ENCODE measurements around the gene ADGRV1. TPM values are rescaled to one million over a fixed set of nuclear protein-coding genes. Genes with fewer than 3 reads are reported as not detected.

Gene ADGRV1
- polyA plus RNA-seq, 4 donors = 2.6 to 2.9 (median 2.7) TPM; not detected in 1

DNA sequence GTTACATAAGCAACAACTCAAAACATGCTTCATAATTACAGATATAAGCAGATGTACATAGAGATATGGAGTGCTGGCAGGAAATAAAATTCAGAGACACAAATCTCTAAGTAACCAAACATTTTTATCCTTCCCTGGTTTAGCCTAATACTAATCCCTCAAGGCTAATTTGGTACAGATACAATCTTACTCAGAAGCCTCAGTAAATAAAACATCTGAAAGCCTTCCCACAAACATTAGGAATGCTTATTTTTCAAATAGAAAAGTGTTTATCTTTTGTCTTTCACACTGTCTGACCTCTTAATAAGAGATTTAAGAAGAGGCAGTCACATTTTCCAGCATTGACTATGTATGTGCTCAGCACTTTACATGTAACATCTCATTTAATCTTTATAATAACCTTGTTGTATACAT is 425.1 kb downstream of the ADGRV1 start:
- H3K27ac ChIP-seq (ENCODE audit: low read depth in 1 of 3, low read length in 2 of 3) = no peak overlapping the region
- H3K27me3 ChIP-seq (ENCODE audit: control insufficient read depth in 3 of 3, insufficient read depth in 3 of 3, low read length in 3 of 3) = no peaks in the 10 kb centered on the region
- no peak for DNase-seq
- no peak overlapping the region for H3K4me3 ChIP-seq (ENCODE audit: low read depth in 1 of 3, low read length in 3 of 3)
- no peak for FAIRE-seq
- no peaks in the 10 kb centered on the region for H3K9me3 ChIP-seq (ENCODE audit: control insufficient read depth in 2 of 2, insufficient read depth in 1 of 2, low read depth in 1 of 2, low read length in 1 of 2)
- H3K4me1 ChIP-seq (ENCODE audit: control insufficient read depth in 3 of 3, insufficient read depth in 2 of 3, low read depth in 1 of 3, low read length in 2 of 3) = no peaks in the 10 kb centered on the region
- H3K36me3 ChIP-seq (ENCODE audit: control insufficient read depth in 3 of 3, insufficient read depth in 2 of 3, low read depth in 1 of 3, low read length in 3 of 3) = no peaks in the 10 kb centered on the region

GRCh38 chr5:90985341-90985740 is 426.7 kb downstream of the ADGRV1 start:
- 84 to 87% (median 86%) methylated on average over 3 of the region's 3 CpGs for WGBS, 3 donors
- Histone ChIP-seq H3K9me3 (ENCODE audit: control insufficient read depth in 2 of 2, insufficient read depth in 1 of 2, low read depth in 1 of 2, low read length in 1 of 2) (no peaks in the 10 kb centered on the region), H3K27me3 (ENCODE audit: control insufficient read depth in 3 of 3, insufficient read depth in 3 of 3, low read length in 3 of 3) (no peaks in the 10 kb centered on the region), H3K4me3 (ENCODE audit: low read depth in 1 of 3, low read length in 3 of 3) (no peak overlapping the region), H3K4me1 (ENCODE audit: control insufficient read depth in 3 of 3, insufficient read depth in 2 of 3, low read depth in 1 of 3, low read length in 2 of 3) (no peaks in the 10 kb centered on the region), H3K36me3 (ENCODE audit: control insufficient read depth in 3 of 3, insufficient read depth in 2 of 3, low read depth in 1 of 3, low read length in 3 of 3) (no peaks in the 10 kb centered on the region), H3K27ac (ENCODE audit: low read depth in 1 of 3, low read length in 2 of 3) (no peak overlapping the region)
- FAIRE-seq (no peak), DNase-seq (no peak)

GRCh38 chr5:90987726-90988125 is 429.1 kb downstream of the ADGRV1 start:
- Histone ChIP-seq H3K4me1 (ENCODE audit: control insufficient read depth in 3 of 3, insufficient read depth in 2 of 3, low read depth in 1 of 3, low read length in 2 of 3) (no peaks in the 10 kb centered on the region), H3K9me3 (ENCODE audit: control insufficient read depth in 2 of 2, insufficient read depth in 1 of 2, low read depth in 1 of 2, low read length in 1 of 2) (no peaks in the 10 kb centered on the region), H3K27ac (ENCODE audit: low read depth in 1 of 3, low read length in 2 of 3) (no peak overlapping the region), H3K27me3 (ENCODE audit: control insufficient read depth in 3 of 3, insufficient read depth in 3 of 3, low read length in 3 of 3) (no peaks in the 10 kb centered on the region), H3K36me3 (ENCODE audit: control insufficient read depth in 3 of 3, insufficient read depth in 2 of 3, low read depth in 1 of 3, low read length in 3 of 3) (no peaks in the 10 kb centered on the region), H3K4me3 (ENCODE audit: low read depth in 1 of 3, low read length in 3 of 3) (no peak overlapping the region)
- FAIRE-seq (no peak), DNase-seq (no peak)
- 78 to 94% (median 88%) methylated on average over 4 of the region's 4 CpGs for WGBS, 3 donors

DNA sequence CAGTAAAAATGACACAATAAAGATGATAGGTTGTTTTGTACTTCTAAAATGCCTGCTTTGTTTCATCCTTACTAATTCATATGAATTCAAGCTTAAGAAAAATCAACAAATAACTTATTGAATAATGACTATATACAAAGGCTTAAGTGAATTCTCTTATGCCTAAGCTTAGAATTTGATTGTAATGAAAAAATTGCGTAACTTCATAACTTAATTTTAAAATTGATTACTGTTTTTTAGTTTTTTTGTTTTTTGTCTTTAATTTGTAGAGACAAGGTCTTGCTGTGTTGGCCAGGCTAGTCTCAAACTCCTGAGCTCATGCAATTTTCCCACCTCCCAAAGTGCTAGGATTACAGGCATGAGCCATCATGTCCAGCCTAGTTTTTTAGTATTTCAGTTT is 432.6 kb downstream of the ADGRV1 start:
- WGBS, 3 donors = 87 to 96% (median 95%) methylated on average over 1 of the region's 1 CpG
- H3K4me1 ChIP-seq (ENCODE audit: control insufficient read depth in 3 of 3, insufficient read depth in 2 of 3, low read depth in 1 of 3, low read length in 2 of 3) = no peaks in the 10 kb centered on the region
- FAIRE-seq (no peak), DNase-seq (no peak)
- H3K36me3 ChIP-seq (ENCODE audit: control insufficient read depth in 3 of 3, insufficient read depth in 2 of 3, low read depth in 1 of 3, low read length in 3 of 3) = no peaks in the 10 kb centered on the region
- H3K9me3 ChIP-seq (ENCODE audit: control insufficient read depth in 2 of 2, insufficient read depth in 1 of 2, low read depth in 1 of 2, low read length in 1 of 2) = peaks cover 0 to 11% of the 10 kb centered on the region in 2 donors
- H3K4me3 ChIP-seq (ENCODE audit: low read depth in 1 of 3, low read length in 3 of 3) = no peak overlapping the region
- H3K27ac ChIP-seq (ENCODE audit: low read depth in 1 of 3, low read length in 2 of 3) = no peak overlapping the region
- no peaks in the 10 kb centered on the region for H3K27me3 ChIP-seq (ENCODE audit: control insufficient read depth in 3 of 3, insufficient read depth in 3 of 3, low read length in 3 of 3)

- FAIRE-seq (no peak), DNase-seq (no peak)
- no peaks in the 10 kb centered on the region for H3K27me3 ChIP-seq (ENCODE audit: control insufficient read depth in 3 of 3, insufficient read depth in 3 of 3, low read length in 3 of 3)
- H3K4me1 ChIP-seq (ENCODE audit: control insufficient read depth in 3 of 3, insufficient read depth in 2 of 3, low read depth in 1 of 3, low read length in 2 of 3) = no peaks in the 10 kb centered on the region
- no peak overlapping the region for H3K27ac ChIP-seq (ENCODE audit: low read depth in 1 of 3, low read length in 2 of 3)
- no peak overlapping the region for H3K4me3 ChIP-seq (ENCODE audit: low read depth in 1 of 3, low read length in 3 of 3)
- peaks cover 0 to 16% of the 10 kb centered on the region in 2 donors for H3K9me3 ChIP-seq (ENCODE audit: control insufficient read depth in 2 of 2, insufficient read depth in 1 of 2, low read depth in 1 of 2, low read length in 1 of 2)
- H3K36me3 ChIP-seq (ENCODE audit: control insufficient read depth in 3 of 3, insufficient read depth in 2 of 3, low read depth in 1 of 3, low read length in 3 of 3) = no peaks in the 10 kb centered on the region
These were observed 436.2 kb downstream of the ADGRV1 start for GRCh38 chr5:90994796-90995195.

- no peak for FAIRE-seq
- no peaks in the 10 kb centered on the region for H3K4me1 ChIP-seq (ENCODE audit: control insufficient read depth in 3 of 3, insufficient read depth in 2 of 3, low read depth in 1 of 3, low read length in 2 of 3)
- H3K27ac ChIP-seq (ENCODE audit: low read depth in 1 of 3, low read length in 2 of 3) = no peak overlapping the region
- no peaks in the 10 kb centered on the region for H3K36me3 ChIP-seq (ENCODE audit: control insufficient read depth in 3 of 3, insufficient read depth in 2 of 3, low read depth in 1 of 3, low read length in 3 of 3)
- WGBS, 3 donors = 78 to 91% (median 89%) methylated on average over 3 of the region's 3 CpGs
- no peak for DNase-seq
- H3K4me3 ChIP-seq (ENCODE audit: low read depth in 1 of 3, low read length in 3 of 3) = no peak overlapping the region
- peaks cover 0 to 16% of the 10 kb centered on the region in 2 donors for H3K9me3 ChIP-seq (ENCODE audit: control insufficient read depth in 2 of 2, insufficient read depth in 1 of 2, low read depth in 1 of 2, low read length in 1 of 2)
- H3K27me3 ChIP-seq (ENCODE audit: control insufficient read depth in 3 of 3, insufficient read depth in 3 of 3, low read length in 3 of 3) = no peaks in the 10 kb centered on the region
These were observed 437.5 kb downstream of the ADGRV1 start for GRCh38 chr5:90996089-90996488.

DNA sequence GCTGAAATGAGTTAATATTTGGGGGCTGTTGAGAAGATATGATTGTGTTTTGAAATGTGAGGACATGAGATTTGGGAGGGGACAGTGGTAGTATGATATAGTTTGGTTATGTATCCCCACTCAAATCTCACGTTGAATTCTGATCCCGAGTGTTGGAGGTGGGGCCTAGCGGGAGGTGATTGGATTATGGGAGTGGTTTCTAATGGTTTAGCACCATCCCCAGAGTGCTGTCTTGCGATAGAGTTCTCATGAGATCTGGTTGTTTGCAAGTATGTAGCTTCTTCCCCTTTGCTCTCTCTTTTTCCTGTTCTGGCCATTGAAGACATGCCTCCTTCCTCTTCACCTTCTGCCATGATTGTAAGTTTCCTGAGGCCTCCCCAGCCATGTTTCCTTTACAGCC is 438.5 kb downstream of the ADGRV1 start:
- FAIRE-seq = no peak
- 95 to 96% (median 96%) methylated on average over 4 of the region's 4 CpGs for WGBS, 3 donors
- no peaks in the 10 kb centered on the region for H3K36me3 ChIP-seq (ENCODE audit: control insufficient read depth in 3 of 3, insufficient read depth in 2 of 3, low read depth in 1 of 3, low read length in 3 of 3)
- DNase-seq = no peak
- no peak overlapping the region for H3K4me3 ChIP-seq (ENCODE audit: low read depth in 1 of 3, low read length in 3 of 3)
- peaks cover 0 to 16% of the 10 kb centered on the region in 2 donors for H3K9me3 ChIP-seq (ENCODE audit: control insufficient read depth in 2 of 2, insufficient read depth in 1 of 2, low read depth in 1 of 2, low read length in 1 of 2)
- H3K27me3 ChIP-seq (ENCODE audit: control insufficient read depth in 3 of 3, insufficient read depth in 3 of 3, low read length in 3 of 3) = no peaks in the 10 kb centered on the region
- H3K4me1 ChIP-seq (ENCODE audit: control insufficient read depth in 3 of 3, insufficient read depth in 2 of 3, low read depth in 1 of 3, low read length in 2 of 3) = no peaks in the 10 kb centered on the region
- no peak overlapping the region for H3K27ac ChIP-seq (ENCODE audit: low read depth in 1 of 3, low read length in 2 of 3)

DNA sequence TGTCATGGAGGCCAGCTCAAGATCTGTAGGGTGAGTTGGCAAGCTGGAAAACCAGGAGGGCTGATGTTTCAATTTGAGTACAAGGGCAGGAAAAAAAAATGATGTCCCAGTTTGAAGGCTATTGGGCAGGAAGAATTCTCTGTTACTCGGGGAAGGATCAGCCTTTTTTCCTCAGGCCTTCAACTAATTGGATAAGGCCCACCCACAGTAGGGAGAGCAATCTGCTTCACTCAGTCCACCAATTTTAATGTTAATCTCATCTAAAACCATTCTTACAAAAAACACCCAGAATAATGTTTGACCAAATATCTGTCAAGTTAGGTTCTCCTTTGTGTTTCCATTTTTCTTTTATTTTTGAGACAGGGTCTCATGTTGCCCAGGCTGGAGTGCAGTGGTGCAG is 442.1 kb downstream of the ADGRV1 start:
- WGBS, 3 donors = 83 to 100% (median 88%) methylated on average over 1 of the region's 1 CpG
- DNase-seq (no peak), FAIRE-seq (no peak)
- Histone ChIP-seq H3K36me3 (ENCODE audit: control insufficient read depth in 3 of 3, insufficient read depth in 2 of 3, low read depth in 1 of 3, low read length in 3 of 3) (no peaks in the 10 kb centered on the region), H3K4me3 (ENCODE audit: low read depth in 1 of 3, low read length in 3 of 3) (no peak overlapping the region), H3K9me3 (ENCODE audit: control insufficient read depth in 2 of 2, insufficient read depth in 1 of 2, low read depth in 1 of 2, low read length in 1 of 2) (peaks cover 0 to 9% of the 10 kb centered on the region in 2 donors), H3K4me1 (ENCODE audit: control insufficient read depth in 3 of 3, insufficient read depth in 2 of 3, low read depth in 1 of 3, low read length in 2 of 3) (no peaks in the 10 kb centered on the region), H3K27me3 (ENCODE audit: control insufficient read depth in 3 of 3, insufficient read depth in 3 of 3, low read length in 3 of 3) (no peaks in the 10 kb centered on the region), H3K27ac (ENCODE audit: low read depth in 1 of 3, low read length in 2 of 3) (no peak overlapping the region)

- no peak for FAIRE-seq
- H3K27ac ChIP-seq (ENCODE audit: low read depth in 1 of 3, low read length in 2 of 3) = no peak overlapping the region
These were observed 448.1 kb downstream of the ADGRV1 start for GRCh38 chr5:91006713-91007112.

More at GRCh38 chr5:91006713-91007112, 448.1 kb downstream of the ADGRV1 start:
- Histone ChIP-seq H3K9me3 (ENCODE audit: control insufficient read depth in 2 of 2, insufficient read depth in 1 of 2, low read depth in 1 of 2, low read length in 1 of 2) (no peaks in the 10 kb centered on the region), H3K4me1 (ENCODE audit: control insufficient read depth in 3 of 3, insufficient read depth in 2 of 3, low read depth in 1 of 3, low read length in 2 of 3) (no peaks in the 10 kb centered on the region), H3K27me3 (ENCODE audit: control insufficient read depth in 3 of 3, insufficient read depth in 3 of 3, low read length in 3 of 3) (no peaks in the 10 kb centered on the region), H3K36me3 (ENCODE audit: control insufficient read depth in 3 of 3, insufficient read depth in 2 of 3, low read depth in 1 of 3, low read length in 3 of 3) (no peaks in the 10 kb centered on the region), H3K4me3 (ENCODE audit: low read depth in 1 of 3, low read length in 3 of 3) (no peak overlapping the region)
- DNase-seq = no peak
- WGBS, 3 donors = 92 to 98% (median 92%) methylated on average over 2 of the region's 2 CpGs
